T follicular helper cell (primary cell): ENCODE data around the gene RAB1A.
"Not testable (repeated sequence)": the region's sequence is repeated elsewhere in the genome, so short reads cannot be mapped to it uniquely, and the experiment has no call there.

ENCODE experiments used
- DNase-seq: peaks from one replicate; pipeline ENCODE4 v3.0.0-alpha.2; 2020; ENCODE audit warnings: low read depth
- total RNA-seq, 2 experiments: gene quantifications; one replicate each; lab custom pipeline; 2026; lab: John Stamatoyannopoulos, UW

Gene RAB1A
- total RNA-seq = 61.9 to 79.2 reads per million in 2 experiments

GRCh38 chr2:65129826-65130663, at the start of gene RAB1A:
Gene RAB1A, minus strand, starts transcription at chr2:65130106. Its CDS starts 191 bp downstream, at chr2:65129915.
- peak; percentile 100 for DNase-seq

GRCh38 chr2:65177751-65178442, 48.0 kb upstream of the RAB1A start:
- DNase-seq = no peak

GRCh38 chr2:65175894-65176530, 46.1 kb upstream of the RAB1A start:
- DNase-seq = no peak

GRCh38 chr2:65174031-65174430, 44.1 kb upstream of the RAB1A start:
- not testable (repeated sequence) for DNase-seq

- DNase-seq = no peak
These were observed 43.3 kb upstream of the RAB1A start for GRCh38 chr2:65172994-65173790.

- DNase-seq = not testable (repeated sequence)
These were observed 40.9 kb upstream of the RAB1A start for GRCh38 chr2:65170611-65171477.

GRCh38 chr2:65169760-65170136, 39.8 kb upstream of the RAB1A start:
- no peak for DNase-seq

- no peak for DNase-seq
These were observed 35.7 kb upstream of the RAB1A start for GRCh38 chr2:65165558-65165957.

- no peak for DNase-seq
These were observed 34.6 kb upstream of the RAB1A start for GRCh38 chr2:65164426-65164891.

GRCh38 chr2:65161551-65162100, 31.7 kb upstream of the RAB1A start:
- no peak for DNase-seq

GRCh38 chr2:65159906-65160305, 30.0 kb upstream of the RAB1A start:
- DNase-seq = no peak

GRCh38 chr2:65159261-65159660, 29.4 kb upstream of the RAB1A start:
- no peak for DNase-seq

GRCh38 chr2:65158557-65158956, 28.7 kb upstream of the RAB1A start:
- no peak for DNase-seq

GRCh38 chr2:65157856-65158255, 27.9 kb upstream of the RAB1A start:
- DNase-seq = not testable (repeated sequence)

- no peak for DNase-seq
These were observed 26.1 kb upstream of the RAB1A start for GRCh38 chr2:65156041-65156440.

- DNase-seq = no peak
These were observed 23.6 kb upstream of the RAB1A start for GRCh38 chr2:65153515-65153914.

GRCh38 chr2:65146078-65146477, 16.2 kb upstream of the RAB1A start:
- no peak for DNase-seq

- no peak for DNase-seq
These were observed 14.7 kb upstream of the RAB1A start for GRCh38 chr2:65144571-65144970.

- no peak for DNase-seq
These were observed 12.6 kb upstream of the RAB1A start for GRCh38 chr2:65142515-65142914.

GRCh38 chr2:65137197-65137775, 7.4 kb upstream of the RAB1A start:
- no peak for DNase-seq
